HG02981 (cell line): ENCODE data around the gene TTLL8.

ENCODE experiments used
- ATAC-seq: cut with Tn5 transposase; IDR thresholded peaks from one replicate; pipeline ENCODE4 v1.9.1; 2021; ENCODE audit warnings: mild to moderate bottlenecking, moderate library complexity; ENCODE audit not compliant: unreplicated experiment

Gene TTLL8

DNA sequence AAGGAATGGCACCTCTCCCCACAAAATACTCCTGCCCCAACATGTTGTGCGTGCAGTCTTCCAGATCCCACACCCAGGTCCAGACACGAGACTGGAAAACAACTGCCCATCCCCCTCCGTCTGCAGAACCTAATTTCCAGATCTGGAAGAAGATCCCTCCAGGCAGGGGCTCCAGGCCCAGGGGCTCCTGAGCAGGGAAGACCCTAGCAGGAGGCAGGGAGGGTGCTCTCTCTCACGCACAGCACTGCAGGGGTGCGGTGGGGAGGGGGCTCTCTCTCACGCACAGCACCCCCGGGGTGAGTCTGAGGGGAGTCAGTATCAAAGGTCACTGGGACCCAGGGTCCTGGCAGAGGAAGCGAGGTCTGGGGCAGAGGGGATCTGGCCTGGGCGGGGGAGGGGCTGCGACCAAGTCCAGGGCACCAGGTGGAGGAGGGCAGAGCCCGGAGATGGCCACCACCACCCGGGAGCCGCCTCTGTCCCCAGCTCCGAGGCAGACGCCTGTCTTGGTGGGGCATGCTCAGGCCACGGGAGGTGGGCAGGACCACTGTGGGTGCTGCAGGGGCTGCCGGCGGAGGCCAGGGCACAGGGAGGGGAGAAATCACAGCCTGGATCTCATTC is 25.5 kb upstream of the TTLL8 start:
- no peak for ATAC-seq

GRCh38 chr22:50082961-50083461 is 24.9 kb upstream of the TTLL8 start:
- ATAC-seq: no peak

- no peak for ATAC-seq
These were observed 24.2 kb upstream of the TTLL8 start for GRCh38 chr22:50082197-50082715.

- ATAC-seq: no peak
These were observed 23.5 kb upstream of the TTLL8 start for GRCh38 chr22:50081426-50082196.

DNA sequence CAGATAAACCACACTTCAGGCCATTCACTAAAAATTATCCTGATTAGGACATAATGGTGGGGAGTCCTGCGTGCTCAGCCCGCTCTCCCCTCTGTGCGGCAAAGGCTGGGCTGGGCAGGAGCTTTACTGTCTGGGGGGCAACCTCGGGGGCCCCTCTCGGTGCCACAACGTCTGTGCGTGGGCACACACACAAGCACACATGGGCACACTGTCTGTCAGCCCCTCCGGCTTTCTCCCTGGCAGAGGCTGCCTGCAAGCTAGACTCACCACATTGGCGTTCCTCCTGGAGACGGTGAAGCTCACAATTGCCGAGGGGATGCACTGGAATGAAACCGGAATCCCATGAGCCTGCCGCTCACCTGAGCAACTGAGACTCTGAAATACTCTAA is 22.0 kb upstream of the TTLL8 start:
- ATAC-seq: no peak

DNA sequence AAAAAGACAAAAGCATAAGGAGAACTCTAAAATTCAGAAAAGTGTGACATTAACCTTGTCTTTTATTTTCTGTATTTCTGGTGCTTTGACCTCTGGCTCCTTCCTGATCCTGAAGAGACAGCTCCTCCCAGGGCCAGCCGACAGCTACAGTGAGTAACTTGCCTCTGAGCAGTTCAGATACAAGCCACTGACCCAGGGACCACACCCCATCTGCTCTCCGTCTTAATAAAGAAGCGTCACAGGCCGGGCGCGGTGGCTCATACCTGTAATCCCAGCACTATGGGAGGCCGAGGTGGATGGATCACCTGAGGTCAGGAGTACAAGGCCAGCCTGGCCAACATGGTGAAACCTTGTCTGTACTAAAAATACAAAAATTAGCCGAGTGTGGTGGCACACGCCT is 20.7 kb upstream of the TTLL8 start:
- ATAC-seq: no peak

DNA sequence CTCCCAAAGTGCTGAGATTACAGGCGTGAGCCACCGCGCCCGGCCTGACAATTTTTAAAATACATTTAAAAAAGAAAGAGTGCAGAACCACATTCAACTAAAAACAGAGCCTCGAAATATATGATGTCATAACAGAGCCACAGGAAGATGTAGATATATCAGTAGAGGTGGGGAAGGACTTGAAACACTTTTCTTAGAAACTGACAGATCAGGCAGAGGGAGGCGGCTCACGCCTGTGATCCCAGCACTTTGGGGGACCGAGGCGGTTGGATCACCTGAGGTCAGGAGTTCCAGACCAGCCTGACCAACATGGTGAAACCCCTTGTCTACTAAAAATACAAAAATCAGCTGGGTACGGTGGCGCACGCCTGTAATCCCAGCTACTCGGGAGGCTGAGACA is 20.1 kb upstream of the TTLL8 start:
- no peak for ATAC-seq

DNA sequence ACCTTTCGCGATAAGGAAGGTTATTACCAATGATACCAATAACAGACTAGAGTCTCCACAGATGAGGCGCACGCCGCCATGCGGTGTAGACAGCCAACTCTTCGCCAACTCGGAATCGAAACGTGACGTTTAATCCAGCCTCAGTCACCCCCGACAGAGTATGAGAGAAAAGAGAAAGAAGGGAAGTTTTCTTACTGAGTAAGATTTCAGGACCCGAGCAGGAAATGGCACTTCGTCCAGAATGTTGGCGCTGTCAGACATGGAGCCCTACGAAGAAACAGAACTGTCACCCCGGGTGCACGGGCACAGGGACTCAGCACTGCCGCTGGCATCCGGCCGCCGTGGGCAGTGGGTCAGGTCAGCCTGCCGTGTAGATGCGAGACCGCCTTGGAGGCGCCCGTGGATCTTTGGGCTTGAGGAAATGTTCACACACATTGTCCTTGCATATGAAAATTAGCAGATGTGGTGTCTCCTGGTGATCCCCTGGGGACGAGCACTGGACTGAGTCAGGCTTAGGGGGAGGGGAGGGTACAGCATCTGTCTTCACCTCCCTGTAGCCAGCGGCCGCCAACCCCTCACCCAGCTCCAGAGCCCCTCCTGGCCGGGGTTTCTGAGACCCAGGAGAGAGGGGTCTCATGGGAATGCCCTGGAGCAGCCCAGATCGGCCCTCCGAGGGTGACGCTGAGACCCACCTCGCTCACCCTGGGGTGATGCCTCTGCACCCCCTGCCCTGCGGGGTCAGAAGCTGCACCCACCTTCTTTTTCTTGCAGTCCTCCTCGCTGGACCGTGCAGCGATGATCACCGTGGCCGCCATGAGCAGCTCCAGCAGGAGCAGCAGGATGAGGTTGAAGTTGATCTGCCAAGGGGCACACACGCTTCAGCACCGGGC is 18.8 kb upstream of the TTLL8 start:
- no peak for ATAC-seq

GRCh38 chr22:50074551-50075530 is 16.7 kb upstream of the TTLL8 start:
- ATAC-seq: no peak

DNA sequence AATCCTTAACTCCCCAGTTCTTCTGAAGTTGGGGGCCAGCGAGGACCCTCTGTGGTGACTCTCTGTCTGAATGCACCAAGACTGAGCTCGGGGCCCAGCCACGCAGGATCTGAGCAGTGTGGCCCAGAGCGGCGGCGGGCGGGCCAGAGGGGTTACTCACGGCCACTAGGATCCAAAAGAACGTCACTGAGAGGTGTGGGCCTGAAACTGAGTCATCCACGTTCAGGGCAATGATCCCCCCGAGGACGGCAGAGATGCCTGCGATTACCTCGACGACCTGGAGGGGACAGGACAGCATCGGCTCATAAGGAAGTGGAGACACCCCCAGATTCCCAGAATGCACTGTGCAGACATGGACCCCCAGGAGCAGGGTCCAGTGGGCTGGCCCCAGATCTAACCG is 16.0 kb upstream of the TTLL8 start:
- no peak for ATAC-seq

DNA sequence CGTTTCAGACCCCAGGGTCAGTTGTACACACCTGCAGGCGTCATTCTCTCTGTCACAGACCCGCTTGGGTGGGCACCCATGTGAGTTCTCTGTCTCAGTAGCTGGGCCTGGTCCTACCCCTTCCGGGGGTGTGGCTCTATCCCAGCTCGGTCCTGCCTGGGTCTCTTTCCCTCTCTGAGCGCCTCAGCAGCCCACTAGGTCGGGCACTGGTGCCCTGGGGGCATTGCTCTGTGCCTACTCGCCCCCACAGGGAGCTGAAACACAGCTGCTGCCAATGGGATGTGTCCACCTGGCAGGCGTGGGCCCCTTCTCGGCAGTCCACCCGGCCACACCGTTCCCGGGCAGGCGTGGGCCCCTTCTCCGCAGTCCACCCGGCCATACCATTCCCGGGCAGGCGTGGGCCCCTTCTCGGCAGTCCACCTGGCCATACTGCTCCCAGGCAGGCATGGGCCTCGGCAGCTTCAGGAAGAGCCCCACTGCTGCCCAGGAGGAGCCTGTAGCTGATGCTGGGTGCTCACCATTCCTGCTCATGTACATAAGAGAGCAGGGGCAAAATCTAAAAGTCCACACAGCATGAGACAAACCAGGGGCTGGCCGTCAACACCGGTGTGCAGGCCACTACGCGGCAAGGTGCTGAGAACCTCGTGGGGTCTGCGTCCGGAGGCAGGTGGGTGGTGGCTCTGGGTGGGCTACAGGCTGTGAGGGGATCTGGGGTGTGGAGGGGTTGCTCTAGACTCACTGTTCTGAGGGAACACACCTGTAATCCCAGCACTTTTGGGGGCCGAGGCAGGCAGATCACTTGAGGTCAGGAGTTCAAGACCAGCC is 14.8 kb upstream of the TTLL8 start:
- ATAC-seq: no peak

- ATAC-seq: no peak
These were observed 14.1 kb upstream of the TTLL8 start for GRCh38 chr22:50072167-50072555.

GRCh38 chr22:50071432-50072166 is 13.5 kb upstream of the TTLL8 start:
- ATAC-seq: no peak

- ATAC-seq: no peak
These were observed 12.3 kb upstream of the TTLL8 start for GRCh38 chr22:50070366-50070765.

DNA sequence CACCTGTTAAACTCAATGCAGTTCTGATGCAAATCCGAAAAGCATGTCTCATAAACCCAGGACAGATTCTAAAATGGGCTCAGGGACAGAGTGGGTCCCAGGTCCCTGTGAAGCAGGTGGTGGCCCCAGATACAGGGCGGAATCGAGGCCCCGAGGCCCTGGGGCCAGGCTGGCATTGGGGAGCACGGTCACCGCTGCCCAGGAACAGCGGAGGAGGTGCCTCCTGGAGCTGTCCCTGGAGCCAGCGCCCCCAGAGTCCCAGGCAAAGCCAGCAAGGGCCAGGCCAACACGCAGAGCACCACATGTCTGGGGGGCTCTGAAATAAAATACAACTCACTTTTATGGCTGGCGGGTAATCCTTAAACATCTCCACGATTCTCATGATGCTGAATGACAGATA is 10.0 kb upstream of the TTLL8 start:
- ATAC-seq: no peak

- ATAC-seq: no peak
These were observed 9.1 kb upstream of the TTLL8 start for GRCh38 chr22:50067244-50067643.

- ATAC-seq: no peak
These were observed 6.4 kb upstream of the TTLL8 start for GRCh38 chr22:50064453-50064852.

DNA sequence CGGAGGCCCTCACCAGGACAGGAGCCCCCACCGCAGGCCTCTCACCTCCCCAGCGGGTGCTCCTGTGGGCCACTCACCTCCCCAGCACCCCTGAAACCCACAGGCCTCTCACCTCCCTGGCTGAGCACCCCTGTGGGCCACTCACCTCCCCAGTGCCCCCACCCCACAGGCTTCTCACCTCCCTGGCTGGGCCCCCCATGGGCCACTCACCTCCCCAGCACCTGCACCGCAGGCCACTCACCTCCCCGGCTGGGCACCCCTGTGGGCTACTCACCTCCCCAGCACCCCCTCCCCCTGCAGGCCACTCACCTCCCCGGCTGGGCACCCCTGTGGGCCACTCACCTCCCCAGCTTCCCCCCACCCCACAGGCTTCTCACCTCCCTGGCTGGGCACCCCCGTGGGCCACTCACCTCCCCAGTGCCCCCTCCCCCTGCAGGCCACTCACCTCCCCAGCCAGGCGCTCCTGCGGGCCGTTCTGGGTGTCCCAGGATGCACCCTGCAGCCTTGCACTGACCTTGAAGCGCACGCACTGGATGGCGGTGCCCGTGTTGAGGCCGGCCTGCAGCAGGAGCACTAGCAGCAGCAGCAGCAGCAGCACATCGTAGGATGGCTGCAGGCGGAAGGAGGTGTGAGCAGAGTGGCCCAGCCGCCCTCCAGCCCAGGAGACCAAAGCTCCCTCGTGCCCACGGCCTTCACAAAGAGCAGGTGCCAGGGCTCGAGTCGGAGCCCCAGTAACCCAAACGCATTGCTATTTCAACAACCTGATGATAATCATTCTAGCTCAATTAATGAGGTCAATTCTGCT is 5.7 kb upstream of the TTLL8 start:
- no peak for ATAC-seq
